Endothelial cell of umbilical vein (primary cell): ENCODE results near the gene GPATCH11. TPM values are rescaled to one million over a fixed set of nuclear protein-coding genes. Genes with fewer than 3 reads are reported as not detected.

Experiments
- BruUV-seq: library from RNA; stranded (reverse); fragments of 400-500 nt; replicated peaks from 2 replicates; lab custom pipeline; 2021; lab: Mats Ljungman, UMichigan
- CTCF ChIA-PET: fragments of 300-600, 350-600 bp; sonication (Branson Sonifier 250); formaldehyde crosslinking; loops from one replicate; lab custom pipeline; 2021; ENCODE audit warnings: antibody characterized with exemption, inconsistent platforms; lab: Charles Lee
- POLR2A ChIA-PET: fragments of 300-600, 350-600 bp; sonication (Branson Sonifier 250); formaldehyde crosslinking; loops from one replicate; lab custom pipeline; 2021; ENCODE audit warnings: antibody characterized with exemption, inconsistent platforms; lab: Charles Lee
- DNase-seq: peaks from one replicate; pipeline ENCODE4 v3.0.0-alpha.2; 2011; ENCODE audit warnings: low read depth, low spot score
- FAIRE-seq: peaks from 2 replicates; lab custom pipeline; 2011; peaks lifted over from hg19 to GRCh38; lab: Jason Lieb, UNC
- H2AFZ ChIP-seq: 2 replicates; pipeline ENCODE4 v1.6.0; 2012; ENCODE audit warnings: low read depth, low read length, control low read depth, inconsistent platforms
- H3K27ac ChIP-seq: 2 replicates; pipeline ENCODE4 v1.5.1; 2011; ENCODE audit warnings: low read depth, mild to moderate bottlenecking, control low read depth, low read length, moderate library complexity; ENCODE audit not compliant: insufficient read depth
- H3K27me3 ChIP-seq, 2 experiments: 2 replicates each; pipeline versions ENCODE4 v1.6.0 to v1.6.1; 2011; ENCODE audit warnings: low read length in 2 of 2, mixed read lengths in 1 of 2; ENCODE audit not compliant: control insufficient read depth in 2 of 2, insufficient read depth in 2 of 2
- H3K36me3 ChIP-seq, 2 experiments: 2 replicates in 1 of 2; 3 replicates in 1 of 2; pipeline ENCODE4 v1.5.1; 2011; ENCODE audit warnings: low read length in 2 of 2, mild to moderate bottlenecking in 1 of 2, moderate library complexity in 1 of 2; ENCODE audit not compliant: control insufficient read depth in 2 of 2, insufficient read depth in 2 of 2; ENCODE audit errors: extremely low read depth in 1 of 2
- H3K4me1 ChIP-seq: 3 replicates; pipeline ENCODE4 v1.5.1; 2011; ENCODE audit warnings: mild to moderate bottlenecking, low read length; ENCODE audit not compliant: control insufficient read depth, insufficient read depth; ENCODE audit errors: extremely low read depth
- H3K4me2 ChIP-seq: 2 replicates; pipeline ENCODE4 v1.6.1; 2011; ENCODE audit warnings: low read length, control low read depth, mixed read lengths; ENCODE audit not compliant: insufficient read depth
- H3K4me3 ChIP-seq, 3 experiments: fragments of 200-600 bp in 1 of 3; sonication (generic), shearing (Covaris generic) in 1 of 3; replicated peaks in 1 of 3; 2 replicates each; pipeline ENCODE4 v1.5.1; 2011 to 2016; ENCODE audit warnings: control low read depth in 3 of 3, low read length in 3 of 3, mild to moderate bottlenecking in 2 of 3, inconsistent platforms in 1 of 3, low read depth in 1 of 3, moderate library complexity in 1 of 3; ENCODE audit not compliant: insufficient read depth in 1 of 3
- H3K79me2 ChIP-seq: 2 replicates; pipeline ENCODE4 v1.6.0; 2012; ENCODE audit warnings: low read length, inconsistent platforms; ENCODE audit not compliant: control insufficient read depth, insufficient read depth
- H3K9ac ChIP-seq: replicated peaks from 2 replicates; pipeline ENCODE3; 2011; ENCODE audit warnings: low read length, control low read depth; ENCODE audit not compliant: insufficient read depth; ENCODE audit errors: extremely low read depth
- H3K9me1 ChIP-seq: replicated peaks from 3 replicates; pipeline ENCODE4 v1.6.0; 2011; ENCODE audit warnings: mild to moderate bottlenecking, low read length; ENCODE audit not compliant: control insufficient read depth, insufficient read depth; ENCODE audit errors: extremely low read depth
- H3K9me3 ChIP-seq: replicated peaks from 2 replicates; pipeline ENCODE4 v1.5.1; 2012; ENCODE audit warnings: low read length, inconsistent platforms; ENCODE audit not compliant: control insufficient read depth, insufficient read depth
- H4K20me1 ChIP-seq: replicated peaks from 2 replicates; pipeline ENCODE3; 2011; ENCODE audit warnings: mild to moderate bottlenecking, low read length; ENCODE audit not compliant: control insufficient read depth, insufficient read depth; ENCODE audit errors: extremely low read depth
- CTCF ChIP-seq, 2 donors: IDR thresholded peaks; 1 replicate in 1 of 2; 2 replicates in 1 of 2; pipeline ENCODE4 v1.5.1; 2011; ENCODE audit warnings: low read length in 2 of 2, mild to moderate bottlenecking in 2 of 2, moderate library complexity in 2 of 2, control low read depth in 1 of 2, inconsistent platforms in 1 of 2, low read depth in 1 of 2; ENCODE audit not compliant: insufficient read depth in 1 of 2; ENCODE audit errors: extremely low read depth in 1 of 2
- FOS ChIP-seq: IDR thresholded peaks from 2 replicates; pipeline ENCODE4 v1.6.1; 2011; ENCODE audit warnings: mild to moderate bottlenecking, low read length, moderate library complexity, borderline replicate concordance; ENCODE audit not compliant: insufficient read depth
- GATA2 ChIP-seq: IDR thresholded peaks from 2 replicates; pipeline ENCODE4 v1.7.0; 2011; ENCODE audit warnings: low read depth, mild to moderate bottlenecking, moderate library complexity, mixed read lengths, low read length; ENCODE audit not compliant: insufficient read length, insufficient read depth
- JUN ChIP-seq: IDR thresholded peaks from 2 replicates; pipeline ENCODE4 v1.6.1; 2011; ENCODE audit warnings: borderline replicate concordance, low read depth; ENCODE audit not compliant: insufficient read length, insufficient read depth
- POLR2A ChIP-seq: IDR thresholded peaks from 2 replicates; pipeline ENCODE4 v1.6.1; 2012; ENCODE audit warnings: low read depth, mild to moderate bottlenecking, control low read depth, low read length
- dilution Hi-C: fragments of 300-500 bp; cut with MboI; formaldehyde crosslinking; loops from one replicate; pipeline ENCODE4 v1.15.0; 2019; ENCODE audit warnings: low sequenced_read_pairs; ENCODE audit not compliant: extremely low pct_ligation_motif_present
- intact Hi-C: fragments of 100-400 bp; cut with micrococcal nuclease; formaldehyde crosslinking; loops from one replicate; pipeline ENCODE4 v1.10.0; 2022
- polyA plus RNA-seq, 4 experiments: library from polyadenylated mRNA; depleted of rRNA in 3 of 4; stranded (reverse) in 3 of 4; unstranded in 1 of 4; fragments of >200 nt; gene quantifications; 2 replicates each; pipeline versions ENCODE4 v1.2.1 to v1.2.3, GENCODE V29; 2011 to 2012; ENCODE audit warnings: missing spikeins in 1 of 4
- total RNA-seq: library from RNA; stranded (reverse); gene quantifications from 2 replicates; pipeline ENCODE4 v1.2.3, GENCODE V29; 2021

Gene GPATCH11
- total and polyA plus RNA-seq, 2 donors (not counting 3 experiments of a cell fraction or from before 2014, with no cell fraction given): 2.1 to 10.2 TPM

GRCh38 chr2:37109523-37109922, 25.2 kb downstream of the GPATCH11 start:
- H3K79me2 ChIP-seq: no peaks in the 10 kb centered on the region
- DNase-seq (no peak), FAIRE-seq (no peak)
- TF ChIP-seq FOS (no peak), CTCF (IDR thresholded peaks at IDR 0.05; ENCODE audit: extremely low read depth in 1 of 2, insufficient read depth in 1 of 2, low read depth in 1 of 2, low read length in 2 of 2) (no peak)
- ChIA-PET POLR2A (no interaction called here), CTCF (no interaction called here)
- H2AFZ ChIP-seq: no peak overlapping the region
- intact Hi-C loops (no loop called here), dilution Hi-C loops (no loop called here)
- H3K9ac ChIP-seq: no peak overlapping the region
- no peak overlapping the region for H3K4me3 ChIP-seq
- H3K27ac ChIP-seq: no peak overlapping the region
- H3K4me2 ChIP-seq: no peak overlapping the region
- peaks cover 6 to 8% of the 10 kb centered on the region in 2 experiments for H3K36me3 ChIP-seq
- BruUV-seq: no TSS peak
- H3K27me3 ChIP-seq: no peaks in the 10 kb centered on the region
- H3K4me1 ChIP-seq: peaks cover 2% of the 10 kb centered on the region
- H4K20me1 ChIP-seq: no peaks in the 10 kb centered on the region
- no peaks in the 10 kb centered on the region for H3K9me3 ChIP-seq
- no peaks in the 10 kb centered on the region for H3K9me1 ChIP-seq

DNA sequence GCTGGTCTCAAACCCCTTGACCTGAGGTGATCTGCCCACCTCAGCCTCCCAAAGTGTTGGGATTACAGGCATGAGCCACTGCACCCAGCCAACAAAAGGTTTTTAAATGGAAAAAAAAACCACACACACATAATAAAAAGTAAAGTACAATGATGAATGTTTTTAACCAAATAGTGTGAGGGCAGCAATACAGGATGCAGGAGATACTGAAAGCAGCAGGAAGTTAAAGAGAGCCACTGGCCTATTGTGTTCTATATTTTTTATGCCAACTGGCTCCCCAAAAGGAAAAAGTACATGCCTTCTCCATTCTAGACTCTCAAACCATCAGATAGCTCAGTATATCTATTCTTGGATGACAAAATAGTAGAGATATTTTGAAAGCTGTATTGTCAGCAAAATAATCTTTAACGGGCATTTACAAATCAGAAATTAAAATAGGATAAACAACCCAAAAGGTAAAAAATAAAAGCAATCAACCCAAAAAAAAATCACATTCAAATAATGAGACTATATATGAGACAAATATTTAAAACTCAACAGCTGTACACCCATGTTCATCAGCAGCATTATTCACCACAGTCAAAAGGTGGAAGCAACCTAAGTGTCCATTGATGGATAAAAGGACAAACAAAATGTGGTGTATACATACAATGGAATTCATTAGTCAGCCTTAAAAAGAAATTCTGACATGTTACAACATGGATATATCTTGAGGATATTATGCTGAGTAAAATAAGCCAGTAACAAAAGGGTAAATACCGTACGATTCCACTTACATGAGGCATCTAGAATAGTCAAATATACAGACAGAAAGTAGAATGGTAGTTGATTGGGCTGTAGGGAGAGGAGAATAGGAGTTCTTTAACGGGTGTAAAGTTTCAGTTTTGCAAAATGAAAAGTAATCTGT, 26.2 kb downstream of the GPATCH11 start:
- peak; percentile 21 for FAIRE-seq
- dilution Hi-C loops (no loop called here), intact Hi-C loops (no loop called here)
- POLR2A ChIA-PET: no interaction called here
- H3K9me3 ChIP-seq: no peaks in the 10 kb centered on the region
- no peaks in the 10 kb centered on the region for H3K9me1 ChIP-seq
- BruUV-seq: no TSS peak
- H3K9ac ChIP-seq: no peak overlapping the region
- CTCF ChIA-PET: no interaction called here
- H4K20me1 ChIP-seq: no peaks in the 10 kb centered on the region
- H3K27me3 ChIP-seq: no peaks in the 10 kb centered on the region
- H2AFZ ChIP-seq: no peak overlapping the region
- no peaks in the 10 kb centered on the region for H3K4me1 ChIP-seq
- no peak overlapping the region for H3K4me2 ChIP-seq
- H3K4me3 ChIP-seq: no peak overlapping the region
- peak; percentile 9 for DNase-seq
- H3K27ac ChIP-seq: no peak overlapping the region
- peaks cover 6 to 8% of the 10 kb centered on the region in 2 experiments for H3K36me3 ChIP-seq
- no peaks in the 10 kb centered on the region for H3K79me2 ChIP-seq
- TF ChIP-seq JUN (no peak), POLR2A (no peak), GATA2 (no peak), FOS (no peak)
